Neural cell (in vitro differentiated cells): ENCODE data around the gene ZPLD1.

Source experiments
- EZH2 ChIP-seq: fragments of 200-600, 300-800 bp; shearing (Covaris generic), sonication (generic); IDR thresholded peaks from 2 replicates; pipeline ENCODE4 v1.6.1; 2014; ENCODE audit warnings: antibody characterized with exemption, low read length, borderline replicate concordance, mild to moderate bottlenecking; ENCODE audit not compliant: insufficient read depth, poor library complexity, severe bottlenecking
- MXI1 ChIP-seq: fragments of 450-650 bp; conservative IDR thresholded peaks from 2 replicates; pipeline ENCODE4 v1.6.1; 2014; ENCODE audit warnings: antibody characterized with exemption, mild to moderate bottlenecking; ENCODE audit not compliant: poor library complexity, severe bottlenecking
- POLR2AphosphoS5 ChIP-seq: IDR thresholded peaks from 2 replicates; pipeline ENCODE4 v1.6.1; 2012
- RAD21 ChIP-seq: fragments of 450-650 bp; conservative IDR thresholded peaks from 2 replicates; pipeline ENCODE4 v1.6.1; 2014; ENCODE audit warnings: antibody characterized with exemption, mild to moderate bottlenecking, moderate library complexity
- SMC3 ChIP-seq: fragments of 450-650 bp; conservative IDR thresholded peaks from 2 replicates; pipeline ENCODE4 v1.6.1; 2014; ENCODE audit warnings: antibody characterized with exemption, mild to moderate bottlenecking, moderate library complexity; ENCODE audit not compliant: poor library complexity
- TAF1 ChIP-seq: IDR thresholded peaks from 2 replicates; pipeline ENCODE4 v1.6.1; 2012; ENCODE audit warnings: low read depth
- TF ChIP-seq, protein P1 (sequence below): fragments of 450-650 bp; IDR thresholded peaks from 2 replicates; pipeline ENCODE4 v1.5.1; 2014; ENCODE audit warnings: antibody characterized with exemption, mild to moderate bottlenecking, moderate library complexity; ENCODE audit not compliant: poor library complexity, severe bottlenecking
- TF ChIP-seq, protein P2 (sequence below): IDR thresholded peaks from 2 replicates; pipeline ENCODE4 v1.6.1; 2012; ENCODE audit warnings: borderline replicate concordance

DNA sequence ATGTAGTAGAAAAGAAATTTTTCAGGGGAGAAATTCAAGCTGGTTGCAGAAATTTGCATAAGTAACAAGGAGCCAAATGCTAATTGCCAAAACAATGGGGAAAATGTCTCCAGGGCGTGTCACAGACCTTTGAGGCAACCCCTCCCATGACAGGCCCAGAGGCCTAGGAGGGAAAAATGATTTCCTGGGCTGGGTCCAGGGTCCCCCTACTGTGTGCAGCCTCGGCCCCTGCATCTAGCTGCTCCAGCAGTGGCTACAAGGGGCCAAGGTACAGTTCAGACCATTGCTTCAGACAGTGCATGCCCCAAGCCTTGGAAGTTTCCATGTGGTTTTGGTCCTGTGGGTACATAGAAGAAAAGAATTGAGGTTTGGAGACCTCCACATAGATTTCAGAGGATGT lies 70.7 kb downstream of the ZPLD1 start:
- TF ChIP-seq MXI1 (no peak), SMC3 (no peak), POLR2AphosphoS5 (no peak), RAD21 (no peak), TAF1 (no peak), EZH2 (no peak)
- TF ChIP-seq, protein P1, sequence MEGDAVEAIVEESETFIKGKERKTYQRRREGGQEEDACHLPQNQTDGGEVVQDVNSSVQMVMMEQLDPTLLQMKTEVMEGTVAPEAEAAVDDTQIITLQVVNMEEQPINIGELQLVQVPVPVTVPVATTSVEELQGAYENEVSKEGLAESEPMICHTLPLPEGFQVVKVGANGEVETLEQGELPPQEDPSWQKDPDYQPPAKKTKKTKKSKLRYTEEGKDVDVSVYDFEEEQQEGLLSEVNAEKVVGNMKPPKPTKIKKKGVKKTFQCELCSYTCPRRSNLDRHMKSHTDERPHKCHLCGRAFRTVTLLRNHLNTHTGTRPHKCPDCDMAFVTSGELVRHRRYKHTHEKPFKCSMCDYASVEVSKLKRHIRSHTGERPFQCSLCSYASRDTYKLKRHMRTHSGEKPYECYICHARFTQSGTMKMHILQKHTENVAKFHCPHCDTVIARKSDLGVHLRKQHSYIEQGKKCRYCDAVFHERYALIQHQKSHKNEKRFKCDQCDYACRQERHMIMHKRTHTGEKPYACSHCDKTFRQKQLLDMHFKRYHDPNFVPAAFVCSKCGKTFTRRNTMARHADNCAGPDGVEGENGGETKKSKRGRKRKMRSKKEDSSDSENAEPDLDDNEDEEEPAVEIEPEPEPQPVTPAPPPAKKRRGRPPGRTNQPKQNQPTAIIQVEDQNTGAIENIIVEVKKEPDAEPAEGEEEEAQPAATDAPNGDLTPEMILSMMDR = no peak
- TF ChIP-seq, protein P2, sequence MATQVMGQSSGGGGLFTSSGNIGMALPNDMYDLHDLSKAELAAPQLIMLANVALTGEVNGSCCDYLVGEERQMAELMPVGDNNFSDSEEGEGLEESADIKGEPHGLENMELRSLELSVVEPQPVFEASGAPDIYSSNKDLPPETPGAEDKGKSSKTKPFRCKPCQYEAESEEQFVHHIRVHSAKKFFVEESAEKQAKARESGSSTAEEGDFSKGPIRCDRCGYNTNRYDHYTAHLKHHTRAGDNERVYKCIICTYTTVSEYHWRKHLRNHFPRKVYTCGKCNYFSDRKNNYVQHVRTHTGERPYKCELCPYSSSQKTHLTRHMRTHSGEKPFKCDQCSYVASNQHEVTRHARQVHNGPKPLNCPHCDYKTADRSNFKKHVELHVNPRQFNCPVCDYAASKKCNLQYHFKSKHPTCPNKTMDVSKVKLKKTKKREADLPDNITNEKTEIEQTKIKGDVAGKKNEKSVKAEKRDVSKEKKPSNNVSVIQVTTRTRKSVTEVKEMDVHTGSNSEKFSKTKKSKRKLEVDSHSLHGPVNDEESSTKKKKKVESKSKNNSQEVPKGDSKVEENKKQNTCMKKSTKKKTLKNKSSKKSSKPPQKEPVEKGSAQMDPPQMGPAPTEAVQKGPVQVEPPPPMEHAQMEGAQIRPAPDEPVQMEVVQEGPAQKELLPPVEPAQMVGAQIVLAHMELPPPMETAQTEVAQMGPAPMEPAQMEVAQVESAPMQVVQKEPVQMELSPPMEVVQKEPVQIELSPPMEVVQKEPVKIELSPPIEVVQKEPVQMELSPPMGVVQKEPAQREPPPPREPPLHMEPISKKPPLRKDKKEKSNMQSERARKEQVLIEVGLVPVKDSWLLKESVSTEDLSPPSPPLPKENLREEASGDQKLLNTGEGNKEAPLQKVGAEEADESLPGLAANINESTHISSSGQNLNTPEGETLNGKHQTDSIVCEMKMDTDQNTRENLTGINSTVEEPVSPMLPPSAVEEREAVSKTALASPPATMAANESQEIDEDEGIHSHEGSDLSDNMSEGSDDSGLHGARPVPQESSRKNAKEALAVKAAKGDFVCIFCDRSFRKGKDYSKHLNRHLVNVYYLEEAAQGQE = no peak
